CD4-positive, alpha-beta memory T cell (primary cell): ENCODE results near the gene ITGAE. TPM values are rescaled to one million over a fixed set of nuclear protein-coding genes. Genes with fewer than 3 reads are reported as not detected.

ENCODE experiments used
- CTCF ChIA-PET: fragments of 350-600 bp; sonication (Branson Sonifier 250); formaldehyde crosslinking; loops from one replicate; lab custom pipeline; 2021; ENCODE audit warnings: inconsistent platforms; ENCODE audit not compliant: partially characterized antibody; lab: Charles Lee
- POLR2A ChIA-PET: fragments of 350-600 bp; sonication (Branson Sonifier 250); formaldehyde crosslinking; loops from one replicate; lab custom pipeline; 2021; ENCODE audit not compliant: partially characterized antibody; lab: Charles Lee
- DNase-seq, 5 donors: peaks; one replicate each; pipeline versions ENCODE4 v3.0.0 to v3.0.0-alpha.2; 2020 to 2022; ENCODE audit warnings: mixed read lengths in 1 of 5
- H3K27ac ChIP-seq: one replicate; pipeline ENCODE4 v1.7.0; 2013; ENCODE audit warnings: low read depth, low read length
- H3K27me3 ChIP-seq: 2 replicates; pipeline ENCODE4 v1.7.0; 2013; ENCODE audit warnings: mild to moderate bottlenecking, low read length, moderate library complexity; ENCODE audit not compliant: insufficient read depth
- H3K36me3 ChIP-seq: 2 replicates; pipeline ENCODE4 v1.7.0; 2013; ENCODE audit warnings: mild to moderate bottlenecking, low read length, moderate library complexity; ENCODE audit not compliant: insufficient read depth
- H3K4me1 ChIP-seq: 2 replicates; pipeline ENCODE4 v1.7.0; 2013; ENCODE audit warnings: mild to moderate bottlenecking, low read length, moderate library complexity; ENCODE audit not compliant: insufficient read depth
- H3K4me3 ChIP-seq, 2 donors: one replicate each; pipeline ENCODE4 v1.7.0; 2013; ENCODE audit warnings: low read length in 2 of 2, mild to moderate bottlenecking in 1 of 2
- H3K9me3 ChIP-seq, 2 donors: one replicate each; pipeline ENCODE4 v1.7.0; 2013; ENCODE audit warnings: low read length in 2 of 2, control low read depth in 1 of 2; ENCODE audit not compliant: control insufficient read depth in 1 of 2
- H3K27ac Mint-ChIP-seq, 7 donors: one replicate each; pipeline ENCODE4 v1.8.0; 2020 to 2021; ENCODE audit warnings: mixed read lengths in 7 of 7, mild to moderate bottlenecking in 6 of 7, inconsistent platforms in 3 of 7, moderate library complexity in 3 of 7
- H3K27me3 Mint-ChIP-seq, 2 donors: one replicate each; pipeline ENCODE4 v1.8.0; 2020 to 2021; ENCODE audit warnings: mixed read lengths in 2 of 2
- H3K36me3 Mint-ChIP-seq, 2 donors: one replicate each; pipeline ENCODE4 v1.8.0; 2020 to 2021; ENCODE audit warnings: mixed read lengths in 2 of 2, inconsistent platforms in 1 of 2, mild to moderate bottlenecking in 1 of 2
- H3K4me1 Mint-ChIP-seq, 4 donors: one replicate each; pipeline ENCODE4 v1.8.0; 2020 to 2021; ENCODE audit warnings: mixed read lengths in 4 of 4, mild to moderate bottlenecking in 1 of 4
- H3K4me3 Mint-ChIP-seq, 8 donors: one replicate each; pipeline ENCODE4 v1.8.0; 2020 to 2021; ENCODE audit warnings: mixed read lengths in 8 of 8, mild to moderate bottlenecking in 7 of 8, moderate library complexity in 6 of 8, inconsistent platforms in 3 of 8
- H3K9me3 Mint-ChIP-seq, 8 donors: one replicate each; pipeline ENCODE4 v1.8.0; 2020 to 2021; ENCODE audit warnings: mixed read lengths in 8 of 8, mild to moderate bottlenecking in 5 of 8, inconsistent platforms in 3 of 8, moderate library complexity in 1 of 8
- intact Hi-C: fragments of 100-400 bp; cut with micrococcal nuclease; formaldehyde crosslinking; loops from one replicate; pipeline ENCODE4 v1.15.1; 2023
- polyA plus RNA-seq, 2 donors: library from polyadenylated mRNA; unstranded; fragments of 300-500 nt; fragmentation: Illumina TruSeq; gene quantifications; one replicate each; pipeline ENCODE4 v1.2.3, GENCODE V29; 2021
- total RNA-seq, 2 experiments: library from RNA; stranded (reverse); gene quantifications; one replicate each; pipeline ENCODE4 v1.2.3, GENCODE V29; 2021

ITGAE gene
- total and polyA plus RNA-seq, 4 experiments from 2014 or later: 17.2 to 43.6 (median 27.7) TPM

DNA sequence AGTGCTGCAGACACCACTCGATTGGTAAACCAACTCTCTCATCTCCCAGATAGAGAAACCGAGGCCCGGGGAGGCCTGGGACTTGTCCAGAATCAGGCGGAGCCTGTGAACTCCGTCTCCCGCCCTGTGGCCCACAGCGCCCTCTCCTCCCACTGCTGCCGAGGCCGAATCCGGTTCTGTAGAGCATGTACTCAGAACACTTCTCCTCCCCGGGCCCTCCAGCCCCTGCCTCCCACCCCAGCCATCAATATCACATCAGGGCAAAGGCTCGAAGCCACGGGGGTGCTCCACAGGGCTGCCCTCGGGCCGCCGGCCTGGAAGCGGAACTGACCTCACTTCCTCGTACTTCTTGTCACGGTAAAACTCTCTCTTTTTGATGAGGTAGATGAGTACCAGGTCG is 119.4 kb downstream of the ITGAE start:
- Histone ChIP-seq H3K4me1 (peaks cover 9% of the 10 kb centered on the region), H3K27me3 (no peaks in the 10 kb centered on the region), H3K27ac (no peak overlapping the region), H3K9me3 (no peaks in the 10 kb centered on the region), H3K4me3 (no peak overlapping the region), H3K36me3 (peaks cover 11% of the 10 kb centered on the region)
- no peak overlapping the region for H3K4me3 Mint-ChIP-seq
- peak overlapping the region in 3 of 7 donors; percentile 22 to 56 (median 46) for H3K27ac Mint-ChIP-seq
- H3K4me1 Mint-ChIP-seq: peaks cover 6 to 25% (median 7%) of the 10 kb centered on the region in 4 donors
- ChIA-PET CTCF (interaction anchor here (1.5 to 3.3 kb wide), 2 partner anchors 14 to 145 kb away, joined by 15 to 36 read pairs; partner anchors contain the start of gene P2RX5), POLR2A (interaction anchor here (1.2 kb wide), 1 partner anchor 41 kb away, joined by 3 read pairs; no protein-coding TSS in a partner anchor)
- H3K9me3 Mint-ChIP-seq: no peaks in the 10 kb centered on the region
- DNase-seq: no peak
- intact Hi-C loops: loop anchor here (5.0 kb wide), 1 partner anchor 166 kb away; the partner anchor contains the start of gene NCBP3
- H3K27me3 Mint-ChIP-seq: no peaks in the 10 kb centered on the region
- peaks cover 0 to 11% of the 10 kb centered on the region in 2 donors for H3K36me3 Mint-ChIP-seq

DNA sequence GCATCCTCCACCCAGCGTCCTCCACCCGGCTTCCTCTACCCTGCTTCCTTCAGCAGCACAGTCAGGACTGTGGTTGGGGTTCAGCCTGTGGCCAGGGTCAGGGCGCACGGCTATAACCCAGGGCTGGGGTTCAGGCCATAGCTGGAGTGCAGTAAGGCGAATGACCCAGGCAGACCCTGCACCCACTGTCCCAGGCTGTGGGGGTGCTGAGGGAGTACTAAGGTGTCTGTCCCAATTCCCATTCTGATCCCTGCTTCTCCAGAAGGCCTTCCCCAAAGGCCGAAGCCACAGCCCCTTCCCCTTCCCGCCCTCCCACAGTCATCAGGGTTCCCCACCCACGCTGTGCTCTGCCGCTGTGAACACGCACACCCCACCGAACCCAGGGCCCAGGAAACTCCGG is 119.9 kb downstream of the ITGAE start:
- ChIA-PET POLR2A (interaction anchor here (1.6 kb wide), 1 partner anchor 30 kb away, joined by 4 read pairs; no protein-coding TSS in a partner anchor), CTCF (interaction anchor here (3.3 kb wide), 1 partner anchor 146 kb away, joined by 36 read pairs; no protein-coding TSS in a partner anchor)
- Mint-ChIP-seq H3K4me3 (no peak overlapping the region), H3K27ac (no peak overlapping the region), H3K4me1 (peaks cover 6 to 25% (median 7%) of the 10 kb centered on the region in 4 donors), H3K36me3 (peaks cover 0 to 11% of the 10 kb centered on the region in 2 donors), H3K27me3 (no peaks in the 10 kb centered on the region), H3K9me3 (no peaks in the 10 kb centered on the region)
- no peak for DNase-seq
- H3K4me1 ChIP-seq: peaks cover 9% of the 10 kb centered on the region
- intact Hi-C loops: loop anchor here (5.0 kb wide), 1 partner anchor 166 kb away; the partner anchor contains the start of gene NCBP3
- peaks cover 15% of the 10 kb centered on the region for H3K36me3 ChIP-seq
- H3K27me3 ChIP-seq: no peaks in the 10 kb centered on the region
- H3K4me3 ChIP-seq: no peak overlapping the region
- H3K9me3 ChIP-seq: no peaks in the 10 kb centered on the region
- no peak overlapping the region for H3K27ac ChIP-seq

DNA sequence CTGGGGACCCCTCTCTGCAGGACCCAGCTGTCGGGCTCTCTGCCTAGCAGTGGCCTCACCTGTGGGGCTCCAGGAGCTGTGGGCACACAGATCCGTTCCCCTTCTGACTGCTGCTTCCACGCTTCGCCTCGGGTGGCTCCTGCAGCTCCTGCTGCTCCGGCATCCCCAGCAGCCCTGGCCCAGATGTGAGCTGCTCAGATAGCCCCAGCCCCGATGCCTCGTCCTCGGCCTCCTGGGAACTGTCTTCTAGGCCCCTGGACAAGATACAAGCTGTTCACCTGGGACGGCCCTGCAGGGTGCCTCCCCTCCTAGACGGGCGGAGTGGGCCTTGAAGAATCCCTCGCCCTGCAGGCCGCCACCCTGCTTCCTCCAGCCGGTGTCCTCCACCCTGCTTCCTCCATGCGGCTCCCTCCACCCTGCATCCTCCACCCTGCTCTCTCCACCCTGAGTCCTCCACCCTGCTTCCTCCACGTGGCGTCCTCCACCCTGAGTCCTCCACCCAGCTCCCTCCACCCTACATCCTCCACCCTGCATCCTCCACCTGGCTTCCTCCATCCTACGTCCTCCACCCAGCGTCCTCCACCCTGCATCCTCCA is 121.4 kb downstream of the ITGAE start:
- no peaks in the 10 kb centered on the region for H3K9me3 Mint-ChIP-seq
- Histone ChIP-seq H3K4me1 (peaks cover 9% of the 10 kb centered on the region), H3K27me3 (no peaks in the 10 kb centered on the region), H3K9me3 (no peaks in the 10 kb centered on the region), H3K36me3 (peaks cover 16% of the 10 kb centered on the region), H3K27ac (no peak overlapping the region), H3K4me3 (no peak overlapping the region)
- peak overlapping the region in 3 of 7 donors; percentile 36 to 50 (median 41) for H3K27ac Mint-ChIP-seq
- intact Hi-C loops: loop anchor here (5.0 kb wide), 1 partner anchor 168 kb away; the partner anchor contains the start of gene NCBP3
- POLR2A ChIA-PET: interaction anchor here (1.6 kb wide), 1 partner anchor 31 kb away, joined by 4 read pairs; no protein-coding TSS in a partner anchor
- H3K27me3 Mint-ChIP-seq: no peaks in the 10 kb centered on the region
- peaks cover 6 to 25% (median 7%) of the 10 kb centered on the region in 4 donors for H3K4me1 Mint-ChIP-seq
- CTCF ChIA-PET: interaction anchor here (0.8 to 1.2 kb wide), 2 partner anchors 19 to 58 kb away, joined by 3 read pairs; no protein-coding TSS in a partner anchor
- no peak overlapping the region for H3K4me3 Mint-ChIP-seq
- DNase-seq: no peak
- H3K36me3 Mint-ChIP-seq: peaks cover 0 to 13% of the 10 kb centered on the region in 2 donors

DNA sequence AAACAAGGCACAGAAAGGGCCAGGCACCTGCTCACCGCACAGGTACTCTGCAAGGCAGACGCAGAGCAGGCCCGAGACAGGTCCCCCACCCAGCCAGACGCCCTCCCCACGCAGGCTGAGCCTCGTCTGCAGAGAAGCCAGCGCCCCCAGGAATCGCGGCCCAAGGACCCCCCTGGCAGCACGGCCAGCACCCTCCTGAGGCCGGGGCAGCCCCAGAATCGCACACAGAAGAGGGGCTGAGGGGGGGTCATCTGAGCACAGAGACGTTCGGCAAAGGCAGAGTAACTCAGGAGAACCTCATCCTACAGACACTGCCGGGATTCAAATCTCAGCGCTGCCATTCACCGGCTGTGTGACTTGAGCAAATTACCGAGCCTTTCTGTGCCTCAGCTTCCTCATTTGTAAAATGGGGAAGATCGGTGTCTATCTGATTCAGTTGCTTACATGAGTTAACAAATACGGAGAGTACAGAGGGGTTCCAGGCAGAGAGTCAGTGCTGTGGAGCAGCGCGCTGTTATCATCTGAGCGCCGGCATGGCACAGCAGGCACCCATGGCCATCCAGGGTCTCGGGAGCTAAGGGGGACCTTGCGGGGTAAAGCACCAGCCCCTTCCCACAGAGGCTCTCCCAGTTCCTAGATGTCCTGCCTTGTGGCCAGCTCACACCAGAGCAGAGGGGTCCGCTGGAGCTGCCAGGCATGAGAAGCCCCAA is 122.0 kb downstream of the ITGAE start:
- intact Hi-C loops: no loop called here
- Histone ChIP-seq H3K4me1 (peaks cover 9% of the 10 kb centered on the region), H3K36me3 (peaks cover 16% of the 10 kb centered on the region), H3K27ac (no peak overlapping the region), H3K4me3 (no peak overlapping the region), H3K27me3 (no peaks in the 10 kb centered on the region), H3K9me3 (no peaks in the 10 kb centered on the region)
- ChIA-PET POLR2A (interaction anchor here (1.6 kb wide), 1 partner anchor 32 kb away, joined by 4 read pairs; no protein-coding TSS in a partner anchor), CTCF (interaction anchor here (0.8 to 1.2 kb wide), 2 partner anchors 18 to 59 kb away, joined by 3 read pairs; no protein-coding TSS in a partner anchor)
- no peak overlapping the region for H3K27ac Mint-ChIP-seq
- DNase-seq: no peak
- H3K27me3 Mint-ChIP-seq: no peaks in the 10 kb centered on the region
- H3K36me3 Mint-ChIP-seq: peaks cover 0 to 13% of the 10 kb centered on the region in 2 donors
- H3K9me3 Mint-ChIP-seq: no peaks in the 10 kb centered on the region
- H3K4me3 Mint-ChIP-seq: no peak overlapping the region
- H3K4me1 Mint-ChIP-seq: peaks cover 6 to 25% (median 7%) of the 10 kb centered on the region in 4 donors

DNA sequence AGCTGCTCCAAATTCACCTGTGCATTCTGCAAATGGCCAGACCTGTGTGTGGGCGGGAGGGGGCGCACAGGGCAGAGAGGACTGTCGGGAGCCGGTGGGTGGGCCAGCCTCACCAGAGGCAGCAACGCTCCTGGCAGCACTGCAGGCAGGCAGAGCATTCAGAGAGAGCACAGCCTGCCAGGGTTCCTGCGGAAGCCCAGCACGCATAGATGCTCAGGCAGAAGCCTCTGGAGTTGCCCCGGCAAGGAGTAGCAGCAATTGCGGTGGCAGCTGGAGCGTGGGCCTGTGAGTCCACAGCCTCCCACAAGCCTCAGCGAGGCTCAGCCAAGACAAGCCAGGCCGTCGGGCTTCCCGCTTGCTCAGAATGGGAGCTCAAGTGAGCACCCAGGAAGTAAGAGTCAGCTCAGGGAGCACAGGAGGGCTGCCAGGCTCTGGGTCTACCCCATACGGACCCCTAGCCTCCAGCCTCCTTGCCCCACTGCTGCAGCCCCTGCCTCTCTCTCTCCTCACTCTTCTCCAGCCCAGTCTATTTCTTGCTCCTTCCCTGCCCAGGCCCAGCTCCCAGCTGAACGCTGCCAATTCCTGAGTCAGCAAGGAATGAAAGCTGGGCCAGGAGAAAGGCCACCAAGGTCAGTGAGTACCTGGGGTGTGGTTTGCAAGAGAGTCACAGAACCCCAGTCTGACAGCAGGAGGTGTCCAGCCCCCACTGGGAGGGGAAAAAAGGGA is 122.7 kb downstream of the ITGAE start:
- Histone ChIP-seq H3K4me3 (no peak overlapping the region), H3K9me3 (no peaks in the 10 kb centered on the region), H3K27ac (no peak overlapping the region), H3K27me3 (no peaks in the 10 kb centered on the region), H3K36me3 (peaks cover 16% of the 10 kb centered on the region), H3K4me1 (peaks cover 8% of the 10 kb centered on the region)
- Mint-ChIP-seq H3K4me1 (peaks cover 5 to 23% (median 6%) of the 10 kb centered on the region in 4 donors), H3K27ac (peak overlapping the region in 1 of 7 donors; percentile 57), H3K9me3 (no peaks in the 10 kb centered on the region), H3K27me3 (no peaks in the 10 kb centered on the region), H3K4me3 (no peak overlapping the region), H3K36me3 (peaks cover 0 to 13% of the 10 kb centered on the region in 2 donors)
- intact Hi-C loops: no loop called here
- POLR2A ChIA-PET: interaction anchor here (1.2 to 1.6 kb wide), 2 partner anchors 9 to 17 kb away, joined by 3 read pairs; partner anchors contain the start of genes EMC6 and P2RX5
- CTCF ChIA-PET: interaction anchor here (1.6 kb wide), 1 partner anchor 149 kb away, joined by 4 read pairs; no protein-coding TSS in a partner anchor
- DNase-seq: no peak

DNA sequence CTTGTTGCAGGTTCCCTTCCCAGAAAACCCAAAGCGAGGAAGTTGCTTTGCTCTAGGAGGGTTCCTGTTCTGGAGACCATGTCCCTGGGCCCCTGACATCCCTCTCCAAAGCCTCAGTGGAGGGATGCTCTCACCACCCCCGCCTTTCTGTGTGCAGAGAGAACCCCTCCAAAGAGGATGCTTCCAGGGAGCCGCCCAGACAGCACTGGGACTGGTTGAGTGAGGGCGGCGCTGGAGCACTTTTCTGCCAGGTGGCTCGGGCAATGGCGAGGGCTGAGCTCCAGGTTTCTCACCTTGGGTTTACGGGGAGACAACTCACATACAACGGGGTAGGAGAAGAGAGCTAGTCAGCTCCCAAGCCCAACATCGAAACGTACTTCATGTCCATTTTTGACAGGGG is 125.1 kb downstream of the ITGAE start:
- no peak for DNase-seq
- Histone ChIP-seq H3K9me3 (no peaks in the 10 kb centered on the region), H3K4me3 (no peak overlapping the region), H3K36me3 (peaks cover 16% of the 10 kb centered on the region), H3K4me1 (no peaks in the 10 kb centered on the region), H3K27ac (no peak overlapping the region), H3K27me3 (no peaks in the 10 kb centered on the region)
- intact Hi-C loops: no loop called here
- peaks cover 0 to 11% (median 6%) of the 10 kb centered on the region in 4 donors for H3K4me1 Mint-ChIP-seq
- H3K9me3 Mint-ChIP-seq: no peaks in the 10 kb centered on the region
- peaks cover 0 to 15% of the 10 kb centered on the region in 2 donors for H3K36me3 Mint-ChIP-seq
- H3K27ac Mint-ChIP-seq: no peak overlapping the region
- ChIA-PET CTCF (no interaction called here), POLR2A (no interaction called here)
- H3K4me3 Mint-ChIP-seq: no peak overlapping the region
- H3K27me3 Mint-ChIP-seq: no peaks in the 10 kb centered on the region
